GM19351 (cell line): Measurements from ENCODE around the gene ZNF318.
A peak's percentile ranks its signal among the peaks of the same experiment; 100 is the strongest.
"Not testable (repeated sequence)": the region's sequence is repeated elsewhere in the genome, so short reads cannot be mapped to it uniquely, and the experiment has no call there.

ENCODE experiments used
- ATAC-seq: cut with Tn5 transposase; IDR thresholded peaks from one replicate; pipeline ENCODE4 v1.9.1; 2021; ENCODE audit warnings: mild to moderate bottlenecking, moderate library complexity; ENCODE audit not compliant: unreplicated experiment

ZNF318 gene

GRCh38 chr6:43369174-43370002 is at the start of gene ZNF318:
TSS of gene ZNF318 (minus strand) at chr6:43369647. CDS start at chr6:43369365, 282 bp downstream.
- ATAC-seq, result peak; percentile 71

GRCh38 chr6:43416935-43417334 is 47.5 kb upstream of the ZNF318 start:
- ATAC-seq, result no peak

- not testable (repeated sequence) for ATAC-seq
Observed at GRCh38 chr6:43415275-43415674, 45.8 kb upstream of the ZNF318 start.

- no peak for ATAC-seq
Observed at GRCh38 chr6:43413002-43413401, 43.6 kb upstream of the ZNF318 start.

- no peak for ATAC-seq
Observed at GRCh38 chr6:43412541-43412940, 43.1 kb upstream of the ZNF318 start.

- ATAC-seq, result not testable (repeated sequence)
Observed at GRCh38 chr6:43410776-43411175, 41.3 kb upstream of the ZNF318 start.

- no peak for ATAC-seq
Observed at GRCh38 chr6:43408259-43408658, 38.8 kb upstream of the ZNF318 start.

- no peak for ATAC-seq
Observed at GRCh38 chr6:43407296-43407695, 37.8 kb upstream of the ZNF318 start.

GRCh38 chr6:43405354-43405753 is 35.9 kb upstream of the ZNF318 start:
- no peak for ATAC-seq

- no peak for ATAC-seq
Observed at GRCh38 chr6:43402820-43403219, 33.4 kb upstream of the ZNF318 start.

- ATAC-seq, result no peak
Observed at GRCh38 chr6:43401730-43402129, 32.3 kb upstream of the ZNF318 start.

- ATAC-seq, result no peak
Observed at GRCh38 chr6:43399932-43400487, 30.6 kb upstream of the ZNF318 start.

- no peak for ATAC-seq
Observed at GRCh38 chr6:43396408-43397149, 27.1 kb upstream of the ZNF318 start.

GRCh38 chr6:43395776-43396175 is 26.3 kb upstream of the ZNF318 start:
- no peak for ATAC-seq

- ATAC-seq, result no peak
Observed at GRCh38 chr6:43394982-43395381, 25.5 kb upstream of the ZNF318 start.

- ATAC-seq, result no peak
Observed at GRCh38 chr6:43393602-43394001, 24.2 kb upstream of the ZNF318 start.

- ATAC-seq, result not testable (repeated sequence)
Observed at GRCh38 chr6:43393133-43393532, 23.7 kb upstream of the ZNF318 start.

GRCh38 chr6:43391440-43392031 is 22.1 kb upstream of the ZNF318 start:
- ATAC-seq, result no peak

- not testable (repeated sequence) for ATAC-seq
Observed at GRCh38 chr6:43390753-43391439, 21.4 kb upstream of the ZNF318 start.

GRCh38 chr6:43389730-43390295 is 20.4 kb upstream of the ZNF318 start:
- no peak for ATAC-seq
